GM21447 (cell line): ENCODE results near the gene CKLF.
A peak's percentile ranks its signal among the peaks of the same experiment; 100 is the strongest.

Experiments used
- ATAC-seq: cut with Tn5 transposase; IDR thresholded peaks from one replicate; pipeline ENCODE4 v1.9.1; 2021; ENCODE audit not compliant: unreplicated experiment

The CKLF gene

DNA sequence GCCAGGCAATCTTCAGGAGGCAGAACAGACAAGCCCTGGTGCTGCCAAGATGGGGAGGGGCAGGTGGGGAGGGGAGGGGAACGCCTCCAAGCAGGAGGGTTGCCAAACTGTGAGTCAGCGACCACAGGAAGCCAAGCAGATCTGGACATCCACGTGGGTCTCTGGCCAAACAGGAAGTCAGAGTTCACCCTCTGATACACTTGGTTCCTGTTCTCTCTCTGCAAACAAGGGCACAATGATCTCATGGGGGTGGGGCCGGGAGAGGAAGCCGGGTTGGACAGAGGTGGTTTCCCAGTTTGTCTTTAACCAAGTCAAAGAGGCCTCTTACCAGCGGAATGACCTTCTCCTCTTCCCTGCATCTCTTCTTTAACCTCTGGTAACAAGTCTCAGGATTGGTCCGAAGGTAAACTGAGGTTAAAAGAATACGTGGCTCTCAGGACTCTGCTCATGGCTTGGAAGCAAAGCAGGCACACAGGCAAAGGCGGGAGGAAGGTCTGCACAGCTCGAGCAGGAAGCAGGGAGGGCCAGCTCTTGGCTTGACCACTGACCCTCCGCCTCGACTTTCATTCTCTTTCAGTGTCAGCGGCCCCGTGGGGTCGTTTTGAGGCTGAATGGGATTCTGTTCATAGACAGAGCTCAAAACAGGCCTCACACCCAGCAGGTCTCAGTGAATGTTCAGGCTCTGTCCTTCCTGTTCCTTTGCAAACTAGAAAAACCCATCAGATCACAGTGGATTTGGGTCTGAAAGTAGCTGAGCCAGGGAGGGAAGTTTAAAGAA, 35.4 kb upstream of the CKLF start:
- ATAC-seq, result peak; percentile 97

GRCh38 chr16:66517586-66518263, 34.7 kb upstream of the CKLF start:
- no peak for ATAC-seq

DNA sequence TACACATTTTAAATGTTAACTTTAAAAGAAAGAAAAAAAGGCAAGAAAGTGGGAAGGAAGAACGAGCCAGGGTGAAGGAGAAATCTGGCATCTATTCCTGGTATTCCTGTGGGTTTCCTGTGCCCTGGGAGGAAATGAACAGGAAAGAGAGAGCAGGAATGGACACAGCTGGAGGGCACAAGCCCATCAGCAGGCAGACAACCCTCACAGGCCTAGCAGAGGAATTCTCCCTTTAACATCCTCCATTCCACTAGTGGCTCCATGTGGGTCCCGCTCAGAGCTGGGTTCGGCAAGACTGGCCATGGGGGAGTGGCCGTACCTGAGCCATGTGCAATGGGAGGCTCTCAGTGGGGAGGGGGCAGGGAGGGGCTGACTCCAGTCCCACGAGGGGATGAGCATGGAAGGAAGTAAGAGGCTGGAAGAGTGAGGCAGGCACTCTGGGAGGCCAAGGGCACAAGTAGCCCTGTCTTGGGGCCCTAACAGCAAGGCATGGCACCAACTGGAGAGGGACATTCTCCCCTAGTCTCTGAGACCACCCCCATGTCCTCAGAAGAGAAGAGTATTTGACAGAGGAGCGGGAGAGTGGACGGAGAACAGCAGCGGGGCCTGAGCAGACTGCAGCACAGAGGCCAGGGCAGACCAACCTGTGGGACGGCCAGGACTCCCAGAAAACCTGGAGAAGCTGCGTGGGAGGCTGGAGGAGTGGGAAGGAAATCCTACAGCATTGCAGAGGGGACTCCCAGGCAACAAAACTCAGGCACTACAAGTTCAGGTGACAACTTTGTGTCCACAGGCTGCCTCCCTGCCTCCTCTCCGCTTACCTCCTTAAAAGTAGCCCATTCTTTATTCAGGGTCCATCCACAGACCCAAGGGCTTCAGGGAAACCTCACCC, 32.6 kb upstream of the CKLF start:
- no peak for ATAC-seq

DNA sequence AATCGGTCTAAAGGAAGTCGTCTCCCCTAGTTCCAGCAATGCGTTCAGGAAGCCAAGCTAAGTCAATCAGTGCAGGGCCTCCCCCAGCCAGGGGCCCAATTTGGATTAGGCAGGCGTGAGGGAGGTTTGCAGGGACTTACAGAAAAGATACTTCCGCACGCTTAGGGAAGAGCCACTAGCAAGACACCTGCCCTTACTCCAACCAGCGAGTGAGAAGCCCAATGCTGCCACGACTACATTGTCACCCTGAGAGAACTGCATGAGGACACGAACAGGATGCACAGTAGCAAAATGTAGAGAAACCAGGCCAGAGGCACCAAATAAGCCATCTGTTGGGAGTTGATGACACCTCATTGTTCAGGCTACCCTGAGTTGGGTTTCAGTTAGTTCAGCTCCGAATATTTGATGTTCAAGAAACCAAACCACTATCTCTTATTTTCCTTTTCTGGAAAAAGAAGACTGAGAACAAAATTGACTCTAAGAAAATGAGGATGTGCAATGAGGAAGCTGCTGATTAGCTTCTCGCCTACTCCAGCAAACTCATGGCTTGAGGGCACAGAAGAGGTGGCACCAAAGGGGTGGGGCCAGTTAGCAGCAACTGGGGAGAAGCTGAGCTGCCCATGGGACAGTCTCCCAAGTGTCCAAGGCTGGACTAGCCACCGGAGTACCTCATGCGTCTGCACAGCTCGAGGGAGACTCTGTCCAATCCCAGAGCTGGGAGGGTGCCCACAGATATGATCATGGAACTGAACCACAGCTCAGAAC, 31.8 kb upstream of the CKLF start:
- no peak for ATAC-seq

DNA sequence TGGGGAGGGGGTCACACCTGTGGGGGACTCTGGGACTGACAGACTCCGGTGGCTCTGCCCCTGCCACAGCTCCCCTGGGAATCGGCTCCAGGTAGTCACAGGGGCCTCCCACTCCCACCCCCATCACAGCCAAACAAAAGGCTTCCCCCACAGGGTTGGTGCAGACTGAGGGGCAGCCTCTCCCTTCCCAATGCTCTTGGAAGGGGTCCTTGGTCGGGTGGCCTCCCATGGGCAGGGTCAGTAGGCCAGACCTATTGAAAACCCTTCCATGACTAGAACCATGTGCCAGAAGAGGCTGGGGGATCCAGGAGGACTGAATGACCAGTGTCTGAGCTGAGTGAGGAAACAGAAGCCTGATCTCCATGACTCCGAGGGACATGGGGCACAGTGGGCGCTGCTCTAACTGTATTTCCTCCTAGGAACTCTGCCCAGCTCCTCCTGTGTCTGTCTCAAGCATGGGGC, 31.1 kb upstream of the CKLF start:
- no peak for ATAC-seq

DNA sequence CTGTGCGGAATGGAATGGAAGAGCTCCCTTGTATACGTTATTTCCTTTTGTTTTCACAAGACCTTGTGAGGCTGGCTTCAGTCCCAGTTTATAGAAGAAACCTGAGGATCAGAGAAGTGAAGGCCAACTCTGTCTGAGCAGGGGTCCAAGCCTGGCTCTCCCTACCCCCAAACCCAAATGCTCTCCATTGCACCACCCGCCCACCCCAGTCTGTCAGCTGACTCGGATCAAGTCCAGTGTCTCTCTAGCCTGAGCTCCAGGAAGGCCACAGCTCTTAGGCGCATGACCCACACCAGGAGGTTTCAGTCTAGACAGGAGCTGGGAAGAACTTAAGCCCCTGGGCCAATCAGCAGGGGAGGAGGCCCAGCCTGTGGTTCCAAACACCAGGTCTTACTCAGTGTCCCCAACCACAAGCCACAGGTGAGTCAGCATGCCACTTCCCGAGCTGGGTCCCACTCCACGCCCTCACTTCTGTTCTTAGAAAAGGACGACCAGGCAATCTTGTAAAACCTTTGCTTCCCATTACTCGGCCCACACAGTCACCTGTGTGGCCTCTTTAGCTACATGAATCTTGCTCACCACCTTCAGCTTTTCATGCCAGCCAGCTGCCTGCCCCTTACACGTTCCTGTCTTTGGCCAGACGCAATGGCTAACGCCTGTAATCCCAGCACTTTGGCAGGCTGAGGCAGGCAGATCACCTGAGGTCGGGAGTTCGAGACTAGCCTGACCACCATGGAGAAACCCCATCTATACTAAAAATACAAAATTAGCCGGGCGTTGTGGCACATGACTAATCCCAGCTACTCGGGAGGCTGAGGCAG, 30.2 kb upstream of the CKLF start:
- peak; percentile 63 for ATAC-seq

- no peak for ATAC-seq
These were observed 29.4 kb upstream of the CKLF start for GRCh38 chr16:66522816-66523590.

DNA sequence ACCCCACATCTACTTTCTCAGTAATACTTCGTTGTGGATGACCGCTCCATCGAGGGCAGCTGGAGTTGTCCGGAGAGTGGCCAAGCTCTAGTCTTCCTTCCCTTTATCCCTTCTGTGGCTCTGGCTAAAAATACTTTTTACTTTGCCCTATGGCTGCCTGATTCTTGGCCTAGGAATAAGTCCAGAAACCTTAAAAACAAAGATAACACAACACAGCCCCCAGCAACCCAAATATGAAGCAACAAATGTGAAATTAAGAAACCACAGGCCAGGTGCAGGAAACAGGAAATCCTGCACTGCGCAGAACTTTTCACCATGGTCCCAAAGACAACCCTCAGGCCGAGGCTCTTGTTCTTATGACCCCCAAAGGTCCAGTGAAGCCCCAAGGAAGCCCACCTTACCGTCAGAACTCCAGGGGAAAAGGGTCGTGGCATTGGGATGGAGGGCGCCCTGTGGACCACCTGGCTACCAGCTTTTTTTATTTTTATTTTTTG, 28.5 kb upstream of the CKLF start:
- peak; percentile 40 for ATAC-seq

- peak; percentile 68 for ATAC-seq
These were observed 27.7 kb upstream of the CKLF start for GRCh38 chr16:66524601-66525164.

GRCh38 chr16:66525396-66526180, 26.8 kb upstream of the CKLF start:
- no peak for ATAC-seq

- ATAC-seq, result no peak
These were observed 24.1 kb upstream of the CKLF start for GRCh38 chr16:66528294-66528693.

DNA sequence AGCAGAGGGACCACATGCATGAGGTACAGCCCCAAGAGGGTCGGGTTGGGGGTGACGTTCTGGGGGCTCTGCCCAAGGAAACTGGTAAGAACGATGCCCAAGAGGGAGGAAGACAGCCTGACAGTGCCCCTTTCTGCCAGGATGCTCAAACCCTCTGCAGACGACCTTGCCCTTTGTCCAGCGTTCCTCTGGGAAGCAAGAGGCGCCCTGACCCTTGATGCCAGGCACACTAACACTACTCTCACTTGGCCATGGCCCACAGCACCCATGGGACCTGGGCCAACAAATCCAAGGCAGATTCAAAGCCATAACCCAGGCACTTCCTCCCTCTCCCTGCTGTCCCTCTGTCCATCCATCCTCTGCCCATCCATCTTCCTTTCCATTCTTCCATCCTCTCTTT, 22.9 kb upstream of the CKLF start:
- no peak for ATAC-seq

GRCh38 chr16:66534376-66534799, 18.0 kb upstream of the CKLF start:
- no peak for ATAC-seq

DNA sequence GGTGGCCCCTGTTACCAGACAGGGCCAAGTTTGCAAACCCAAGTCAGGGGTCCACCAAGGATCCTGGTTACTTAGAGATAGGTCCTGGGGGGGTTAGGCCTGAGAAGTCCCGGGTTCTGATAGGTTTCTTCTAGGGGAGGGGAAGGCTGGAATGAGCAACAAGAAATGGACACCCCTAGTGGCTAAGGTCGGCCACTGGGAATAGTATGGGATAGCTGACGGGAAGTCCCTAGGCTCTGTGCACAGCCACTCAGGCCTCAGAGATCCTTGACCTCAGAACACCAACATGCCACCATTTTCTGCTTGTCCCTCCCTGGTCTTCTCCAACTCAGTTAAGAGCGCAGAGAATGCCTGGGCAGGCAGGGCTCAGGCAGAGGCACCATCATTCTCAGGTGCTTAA, 15.9 kb upstream of the CKLF start:
- ATAC-seq, result no peak

- no peak for ATAC-seq
These were observed 15.1 kb upstream of the CKLF start for GRCh38 chr16:66537236-66537635.

- ATAC-seq, result no peak
These were observed 13.5 kb upstream of the CKLF start for GRCh38 chr16:66538910-66539309.

- peak; percentile 63 for ATAC-seq
These were observed 12.5 kb upstream of the CKLF start for GRCh38 chr16:66539623-66540469.
